Muscle of leg (tissue), 11 donors: ENCODE data around the gene LCE2D. TPM values are rescaled to one million over a fixed set of nuclear protein-coding genes. Genes with fewer than 3 reads are reported as not detected.
"Not testable (repeated sequence)": the region's sequence is repeated elsewhere in the genome, so short reads cannot be mapped to it uniquely, and the experiment has no call there.

Experiments
- DNase-seq: peaks from one replicate; pipeline ENCODE4 v3.0.0; 2013
- H3K27ac ChIP-seq: one replicate; pipeline ENCODE4 v1.5.1; 2013; ENCODE audit warnings: mild to moderate bottlenecking, low read length, control low read depth
- H3K27me3 ChIP-seq: one replicate; pipeline ENCODE4 v1.6.1; 2013; ENCODE audit warnings: low read length; ENCODE audit not compliant: control insufficient read depth, insufficient read depth
- H3K36me3 ChIP-seq: one replicate; pipeline ENCODE4 v1.6.1; 2013; ENCODE audit warnings: low read length; ENCODE audit not compliant: control insufficient read depth, insufficient read depth
- H3K4me1 ChIP-seq: one replicate; pipeline ENCODE4 v1.6.1; 2013; ENCODE audit warnings: low read length; ENCODE audit not compliant: control insufficient read depth, insufficient read depth
- H3K4me3 ChIP-seq: one replicate; pipeline ENCODE4 v1.5.1; 2013; ENCODE audit warnings: low read length, control low read depth
- H3K9me3 ChIP-seq: replicated peaks from 2 replicates; pipeline ENCODE4 v1.6.1; 2013; ENCODE audit warnings: low read depth, low read length; ENCODE audit not compliant: control insufficient read depth
- WGBS: methylation state at CpG from one replicate; pipeline ENCODE4 v1.1.5; 2013; ENCODE audit warnings: missing lambda C conversion rate; ENCODE audit not compliant: insufficient coverage; 5-methylcytosine and 5-hydroxymethylcytosine counted together
- polyA plus RNA-seq, 8 donors: library from polyadenylated mRNA; unstranded; fragments of 120-200 nt; gene quantifications; one replicate each; pipeline versions ENCODE4 v1.2.1 to v1.2.3, GENCODE V29; 2013; ENCODE audit warnings: inconsistent platforms in 1 of 8, low replicate concordance in 1 of 8; ENCODE audit not compliant: insufficient read length in 8 of 8, insufficient read depth in 1 of 8
- total RNA-seq: library from RNA; stranded (reverse); fragments of 120-200 nt; gene quantifications from one replicate; pipeline ENCODE4 v1.2.4, GENCODE V29; 2013

Gene LCE2D
- total and polyA plus RNA-seq, 9 donors, result not detected

GRCh38 chr1:152646656-152647055, 16.5 kb upstream of the LCE2D start:
- H3K4me3 ChIP-seq, result no peak overlapping the region
- no peak for DNase-seq
- H3K27ac ChIP-seq, result no peak overlapping the region
- no peaks in the 10 kb centered on the region for H3K9me3 ChIP-seq
- no peaks in the 10 kb centered on the region for H3K27me3 ChIP-seq
- H3K4me1 ChIP-seq, result no peaks in the 10 kb centered on the region
- no peaks in the 10 kb centered on the region for H3K36me3 ChIP-seq

- 47% methylated on average over 2 of the region's 10 CpGs for WGBS
- Histone ChIP-seq H3K27ac (no peak overlapping the region), H3K4me3 (no peak overlapping the region), H3K9me3 (no peaks in the 10 kb centered on the region), H3K4me1 (no peaks in the 10 kb centered on the region), H3K27me3 (no peaks in the 10 kb centered on the region), H3K36me3 (no peaks in the 10 kb centered on the region)
- DNase-seq, result peak; percentile 46
These were observed 9.1 kb upstream of the LCE2D start for GRCh38 chr1:152654110-152654509.

GRCh38 chr1:152656459-152656858, 6.7 kb upstream of the LCE2D start:
- no peak for DNase-seq
- H3K4me3 ChIP-seq, result no peak overlapping the region
- H3K27ac ChIP-seq, result no peak overlapping the region
- H3K4me1 ChIP-seq, result no peaks in the 10 kb centered on the region
- H3K9me3 ChIP-seq, result no peaks in the 10 kb centered on the region
- no peaks in the 10 kb centered on the region for H3K36me3 ChIP-seq
- H3K27me3 ChIP-seq, result no peaks in the 10 kb centered on the region
- 100% methylated on average over 1 of the region's 2 CpGs for WGBS

GRCh38 chr1:152657677-152658076, 5.5 kb upstream of the LCE2D start:
- H3K9me3 ChIP-seq, result no peaks in the 10 kb centered on the region
- H3K27me3 ChIP-seq, result no peaks in the 10 kb centered on the region
- no peaks in the 10 kb centered on the region for H3K4me1 ChIP-seq
- no peak overlapping the region for H3K27ac ChIP-seq
- no peaks in the 10 kb centered on the region for H3K36me3 ChIP-seq
- no peak for DNase-seq
- no CpG with 5 or more reads among the region's 4 CpGs for WGBS
- H3K4me3 ChIP-seq, result no peak overlapping the region

- Histone ChIP-seq H3K9me3 (no peaks in the 10 kb centered on the region), H3K36me3 (no peaks in the 10 kb centered on the region)
- 86% methylated on average over 1 of the region's 3 CpGs for WGBS
These were observed 4.5 kb upstream of the LCE2D start for GRCh38 chr1:152658649-152659048.

GRCh38 chr1:152666171-152666570, 3.0 kb downstream of the LCE2D start:
- DNase-seq, H3K27ac ChIP-seq, H3K4me3 ChIP-seq, H3K27me3 ChIP-seq, H3K9me3 ChIP-seq, H3K4me1 ChIP-seq, H3K36me3 ChIP-seq: not testable (repeated sequence)
- WGBS, result no CpG with 5 or more reads among the region's 1 CpG

More at GRCh38 chr1:152658649-152659048, 4.5 kb upstream of the LCE2D start:
- H3K4me3 ChIP-seq, result no peak overlapping the region
- no peaks in the 10 kb centered on the region for H3K4me1 ChIP-seq
- no peaks in the 10 kb centered on the region for H3K27me3 ChIP-seq
- no peak for DNase-seq
- H3K27ac ChIP-seq, result no peak overlapping the region

- no peak for DNase-seq
- Histone ChIP-seq H3K27me3 (no peaks in the 10 kb centered on the region), H3K27ac (no peak overlapping the region), H3K4me3 (no peak overlapping the region), H3K4me1 (no peaks in the 10 kb centered on the region), H3K9me3 (no peaks in the 10 kb centered on the region), H3K36me3 (no peaks in the 10 kb centered on the region)
- 85% methylated on average over 3 of the region's 5 CpGs for WGBS
These were observed 4.5 kb downstream of the LCE2D start for GRCh38 chr1:152667648-152668047.

GRCh38 chr1:152673016-152673415, 9.8 kb downstream of the LCE2D start:
- H3K4me3 ChIP-seq, result no peak overlapping the region
- H3K4me1 ChIP-seq, result no peaks in the 10 kb centered on the region
- DNase-seq, result no peak
- no peaks in the 10 kb centered on the region for H3K27me3 ChIP-seq
- no peaks in the 10 kb centered on the region for H3K36me3 ChIP-seq
- H3K27ac ChIP-seq, result no peak overlapping the region
- WGBS, result 43% methylated on average over 1 of the region's 2 CpGs
- no peaks in the 10 kb centered on the region for H3K9me3 ChIP-seq

GRCh38 chr1:152674983-152675382, 11.8 kb downstream of the LCE2D start, which contains the start of gene LCE2C:
Gene LCE2C (plus strand): TSS chr1:152675279. CDS start chr1:152676016, 737 bp downstream.
- H3K27ac ChIP-seq, DNase-seq, H3K4me3 ChIP-seq, H3K27me3 ChIP-seq, H3K4me1 ChIP-seq, H3K36me3 ChIP-seq, H3K9me3 ChIP-seq: not testable (repeated sequence)
- 38% methylated on average over 1 of the region's 3 CpGs for WGBS

- Histone ChIP-seq H3K4me1 (no peaks in the 10 kb centered on the region), H3K27ac (no peak overlapping the region), H3K36me3 (no peaks in the 10 kb centered on the region), H3K4me3 (no peak overlapping the region), H3K9me3 (no peaks in the 10 kb centered on the region), H3K27me3 (no peaks in the 10 kb centered on the region)
- 60% methylated on average over 1 of the region's 6 CpGs for WGBS
- peak; percentile 72 for DNase-seq
These were observed 16.3 kb downstream of the LCE2D start for GRCh38 chr1:152679459-152679858.

- H3K27ac ChIP-seq, result no peak overlapping the region
- H3K4me3 ChIP-seq, result no peak overlapping the region
- no peaks in the 10 kb centered on the region for H3K9me3 ChIP-seq
- no peaks in the 10 kb centered on the region for H3K4me1 ChIP-seq
- no peaks in the 10 kb centered on the region for H3K27me3 ChIP-seq
- no peaks in the 10 kb centered on the region for H3K36me3 ChIP-seq
- no peak for DNase-seq
- WGBS, result no CpG with 5 or more reads among the region's 2 CpGs
These were observed 18.4 kb downstream of the LCE2D start for GRCh38 chr1:152681616-152682015.
